GM12873 (cell line): ENCODE measurements around the gene CLEC4M.

ENCODE experiments used
- TF ChIP-seq, protein P1 (sequence below): IDR thresholded peaks from 2 replicates; pipeline ENCODE4 v1.5.1; 2012; ENCODE audit warnings: low read depth, mild to moderate bottlenecking, moderate library complexity, low read length, control low read depth; ENCODE audit not compliant: insufficient read depth; ENCODE audit errors: missing control alignments

Gene CLEC4M

DNA sequence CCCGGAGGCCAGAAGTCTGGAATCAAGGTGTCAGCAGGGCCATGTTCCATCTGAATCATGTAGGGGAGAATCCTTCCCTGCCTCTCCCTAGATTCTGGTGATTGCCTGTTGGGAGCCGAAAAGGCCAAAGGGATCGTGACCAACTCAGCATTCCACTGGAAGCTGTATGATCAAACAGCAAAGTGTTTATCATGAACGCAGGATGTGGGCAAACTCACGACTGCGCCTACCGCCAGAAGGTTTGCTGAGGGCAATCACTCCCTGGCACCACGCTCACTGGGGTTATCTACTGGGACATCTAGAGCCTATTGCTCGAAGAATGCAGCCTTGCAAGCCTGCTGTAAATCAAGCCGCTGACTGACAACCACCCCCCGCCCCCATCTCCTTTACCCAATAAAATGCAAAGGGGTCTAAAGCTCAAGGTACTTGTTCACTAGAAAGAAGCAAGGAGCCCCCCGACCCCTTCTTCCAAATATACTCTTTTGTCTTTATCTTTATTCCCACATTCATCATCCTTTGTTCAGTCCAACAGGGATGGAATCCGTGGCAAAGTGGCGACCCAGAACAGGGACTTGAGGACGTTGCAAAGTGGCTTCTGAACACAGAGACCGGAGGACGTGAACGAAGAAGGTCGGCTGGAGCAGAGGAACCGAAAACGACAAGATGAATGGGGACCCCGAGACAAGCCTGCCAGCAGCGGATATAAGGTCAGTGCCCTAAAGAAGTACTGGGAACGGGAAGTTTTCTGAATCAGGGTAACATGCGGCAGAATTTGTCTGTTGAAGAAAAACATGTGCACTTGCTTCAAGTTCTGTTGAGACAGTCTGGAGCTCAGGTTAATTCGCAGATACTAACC, 16.8 kb downstream of the CLEC4M start:
- TF ChIP-seq, protein P1, sequence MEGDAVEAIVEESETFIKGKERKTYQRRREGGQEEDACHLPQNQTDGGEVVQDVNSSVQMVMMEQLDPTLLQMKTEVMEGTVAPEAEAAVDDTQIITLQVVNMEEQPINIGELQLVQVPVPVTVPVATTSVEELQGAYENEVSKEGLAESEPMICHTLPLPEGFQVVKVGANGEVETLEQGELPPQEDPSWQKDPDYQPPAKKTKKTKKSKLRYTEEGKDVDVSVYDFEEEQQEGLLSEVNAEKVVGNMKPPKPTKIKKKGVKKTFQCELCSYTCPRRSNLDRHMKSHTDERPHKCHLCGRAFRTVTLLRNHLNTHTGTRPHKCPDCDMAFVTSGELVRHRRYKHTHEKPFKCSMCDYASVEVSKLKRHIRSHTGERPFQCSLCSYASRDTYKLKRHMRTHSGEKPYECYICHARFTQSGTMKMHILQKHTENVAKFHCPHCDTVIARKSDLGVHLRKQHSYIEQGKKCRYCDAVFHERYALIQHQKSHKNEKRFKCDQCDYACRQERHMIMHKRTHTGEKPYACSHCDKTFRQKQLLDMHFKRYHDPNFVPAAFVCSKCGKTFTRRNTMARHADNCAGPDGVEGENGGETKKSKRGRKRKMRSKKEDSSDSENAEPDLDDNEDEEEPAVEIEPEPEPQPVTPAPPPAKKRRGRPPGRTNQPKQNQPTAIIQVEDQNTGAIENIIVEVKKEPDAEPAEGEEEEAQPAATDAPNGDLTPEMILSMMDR = no peak

DNA sequence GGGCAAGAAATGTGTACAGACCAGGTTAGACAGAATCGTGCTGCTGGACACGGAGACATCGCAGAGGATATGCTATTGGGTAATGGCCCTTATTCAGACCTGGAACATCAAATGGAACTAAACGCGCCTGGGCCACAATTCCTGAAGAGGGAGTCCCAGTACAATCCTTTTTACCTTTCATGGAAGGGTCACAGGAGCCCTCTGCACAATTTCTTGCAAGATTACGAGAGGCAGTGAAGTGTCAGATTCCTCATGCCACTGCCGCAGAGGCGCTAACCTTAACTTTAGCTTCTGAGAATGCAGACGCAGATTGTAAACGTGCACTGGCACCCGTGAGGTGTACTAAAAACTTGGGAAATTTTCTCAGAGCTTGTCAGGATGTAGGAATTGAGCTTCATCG, 18.1 kb downstream of the CLEC4M start:
- TF ChIP-seq, protein P1 = no peak

DNA sequence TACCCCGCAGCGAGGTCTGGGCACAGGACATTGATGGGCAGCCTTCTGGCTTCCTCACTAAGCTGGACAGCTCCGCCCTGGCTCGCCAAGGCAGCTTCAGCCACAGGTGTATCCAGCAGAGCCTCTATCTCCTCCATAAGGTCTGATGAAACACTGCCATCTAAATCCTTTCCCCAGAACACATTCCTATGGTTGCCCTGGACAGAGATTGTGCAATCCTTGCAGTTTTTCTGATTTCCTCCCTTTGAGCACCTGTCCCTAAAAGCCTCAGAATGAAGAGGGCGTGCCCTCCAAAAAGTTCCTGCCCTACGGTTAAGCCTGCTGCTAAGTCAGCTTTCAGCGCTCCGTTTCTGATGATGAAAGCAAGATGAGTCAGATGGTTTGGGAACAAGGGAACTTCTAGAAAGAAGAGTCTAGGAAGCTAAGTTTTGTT, 21.0 kb downstream of the CLEC4M start:
- TF ChIP-seq, protein P1 = no peak

DNA sequence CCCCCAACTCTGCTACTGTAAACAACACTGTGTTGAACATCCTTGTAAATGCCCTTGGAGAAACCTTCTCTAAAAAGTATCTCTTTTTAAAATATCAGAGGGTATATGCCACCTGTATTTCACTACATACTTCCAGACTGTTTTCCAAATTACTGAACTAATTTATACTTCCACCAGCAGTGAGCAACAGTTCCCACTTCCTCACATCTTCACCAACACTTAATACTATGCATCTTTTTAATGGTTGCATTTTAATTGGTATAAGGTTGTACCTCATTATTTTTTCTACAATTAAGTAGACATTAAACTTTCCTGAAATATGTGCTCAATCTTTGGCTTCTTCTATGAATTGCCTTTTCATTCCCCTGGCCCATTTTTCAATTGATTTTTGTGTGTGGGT, 21.8 kb downstream of the CLEC4M start:
- TF ChIP-seq, protein P1 = no peak

DNA sequence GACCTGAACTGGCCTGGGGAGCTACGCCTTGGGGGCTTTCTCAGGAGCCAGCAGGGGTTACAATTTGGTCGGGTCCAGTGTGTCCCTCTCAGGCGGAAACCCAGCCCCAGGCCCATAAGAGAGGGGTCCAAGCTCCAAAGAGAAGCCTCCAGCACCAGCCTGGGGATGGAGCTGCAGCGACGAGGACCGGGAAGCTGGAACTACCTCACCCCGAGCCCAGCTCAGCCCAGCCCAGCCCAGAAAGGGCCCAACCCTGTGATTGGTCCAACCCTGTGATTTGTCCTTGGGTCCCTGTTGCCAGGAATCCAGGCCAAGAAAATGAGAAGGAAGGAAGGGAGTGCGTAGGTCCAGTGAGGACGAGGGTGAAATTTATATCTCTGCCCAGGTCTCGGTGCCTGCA, 24.1 kb downstream of the CLEC4M start:
- TF ChIP-seq, protein P1 = no peak

DNA sequence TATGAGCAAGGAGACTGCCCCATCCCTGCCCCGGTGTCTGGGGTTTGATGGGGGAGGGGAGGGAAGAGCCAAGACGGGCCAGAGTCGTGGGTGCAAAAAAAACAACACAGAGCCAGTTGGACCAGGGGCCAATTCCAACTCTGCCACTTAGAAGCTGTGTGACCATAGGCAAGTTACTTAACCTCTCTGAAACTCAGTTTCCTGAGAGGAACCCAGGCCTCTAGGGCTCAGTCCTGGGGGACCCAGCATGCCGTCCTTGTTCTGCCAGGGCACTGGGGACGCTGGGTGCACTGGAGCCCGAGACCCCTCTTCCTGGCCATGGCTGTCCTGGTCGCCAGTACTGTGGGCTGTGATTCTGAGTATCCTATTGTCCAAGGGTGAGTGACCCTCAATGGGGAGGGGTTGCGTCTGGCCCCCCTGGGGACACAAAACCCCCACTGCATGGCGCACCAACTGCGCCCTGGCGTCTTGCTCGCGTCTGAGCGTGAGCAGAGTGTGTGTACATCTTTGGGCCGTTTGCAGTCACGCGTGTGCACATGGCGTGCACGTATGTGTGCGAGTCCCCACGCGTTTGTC, 24.6 kb downstream of the CLEC4M start:
- TF ChIP-seq, protein P1 = no peak

DNA sequence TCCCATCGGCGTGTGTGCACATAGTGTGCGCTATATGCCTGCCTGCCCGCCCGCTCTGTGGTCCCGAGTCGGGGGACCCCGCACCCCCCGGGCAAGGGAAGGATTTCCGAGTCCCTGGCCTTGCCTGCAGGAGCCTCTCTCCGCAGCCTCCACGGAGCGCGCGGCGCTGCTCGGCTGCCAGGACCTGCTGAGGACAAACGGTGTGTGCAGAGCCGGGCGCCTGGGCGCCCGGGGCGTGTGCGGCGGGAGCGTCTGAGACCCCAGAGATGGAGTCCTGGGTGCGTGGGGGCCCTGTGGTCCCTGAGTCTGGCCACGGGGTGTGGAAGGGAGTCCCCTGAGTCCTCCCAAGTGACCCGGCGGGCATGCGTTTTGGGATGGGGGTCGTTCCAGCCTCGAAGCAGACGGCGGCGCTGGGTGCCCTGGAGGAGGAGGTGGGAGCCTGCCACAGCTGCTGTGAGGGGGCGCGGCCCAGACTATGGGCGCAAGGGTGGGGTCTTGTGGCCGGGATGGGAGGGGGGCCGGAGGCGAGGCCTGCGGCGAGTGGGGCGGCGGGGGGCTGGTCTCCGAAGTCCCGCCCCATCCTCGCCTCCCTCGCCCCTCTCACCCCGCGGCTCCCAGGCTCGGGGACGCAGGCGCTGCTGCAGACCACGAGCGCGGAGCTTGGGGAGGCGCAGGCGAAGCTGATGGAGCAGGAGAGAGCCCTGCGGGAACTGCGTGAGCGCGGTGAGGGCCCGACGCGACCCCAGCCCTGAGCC, 25.3 kb downstream of the CLEC4M start:
- TF ChIP-seq, protein P1 = no peak
